H1 (cell line): ENCODE results near the gene ACY1. TPM values are rescaled to one million over a fixed set of nuclear protein-coding genes. Genes with fewer than 3 reads are reported as not detected.

ENCODE experiments used
- CTCF ChIA-PET: fragments of 300-600 bp; sonication (Branson Sonifier 250); formaldehyde crosslinking; loops from one replicate; lab custom pipeline; 2021; ENCODE audit not compliant: partially characterized antibody; lab: Charles Lee
- POLR2A ChIA-PET: fragments of 300-600 bp; sonication (Branson Sonifier 250); formaldehyde crosslinking; loops from one replicate; lab custom pipeline; 2021; ENCODE audit warnings: inconsistent platforms; ENCODE audit not compliant: partially characterized antibody; lab: Charles Lee
- DNase-seq, 2 experiments: peaks; one replicate each; pipeline versions ENCODE4 v3.0.0 to v3.0.0-alpha.2; 2010 to 2022; ENCODE audit warnings: low spot score in 2 of 2, low read depth in 1 of 2, mixed read lengths in 1 of 2
- FAIRE-seq: peaks from 2 replicates; lab custom pipeline; 2011; peaks lifted over from hg19 to GRCh38; lab: Jason Lieb, UNC
- H2AFZ ChIP-seq: 2 replicates; pipeline ENCODE4 v1.8.1; 2012; ENCODE audit warnings: low read length, inconsistent platforms
- H2AK5ac ChIP-seq: 2 replicates; pipeline ENCODE4 v1.6.1; 2013; ENCODE audit warnings: low read depth, low read length
- H2BK120ac ChIP-seq: replicated peaks from 2 replicates; pipeline ENCODE3; 2013; ENCODE audit warnings: low read depth, low read length, inconsistent platforms
- H2BK12ac ChIP-seq: 2 replicates; pipeline ENCODE4 v1.6.1; 2013; ENCODE audit warnings: low read depth, low read length
- H2BK15ac ChIP-seq: 2 replicates; pipeline ENCODE4 v1.6.1; 2013; ENCODE audit warnings: low read length
- H2BK20ac ChIP-seq: 2 replicates; pipeline ENCODE4 v1.6.1; 2013; ENCODE audit warnings: low read length
- H2BK5ac ChIP-seq: 2 replicates; pipeline ENCODE4 v1.6.1; 2013; ENCODE audit warnings: low read depth, low read length
- H3K14ac ChIP-seq: 2 replicates; pipeline ENCODE4 v1.6.1; 2013; ENCODE audit warnings: inconsistent platforms; ENCODE audit not compliant: insufficient read length
- H3K18ac ChIP-seq: 2 replicates; pipeline ENCODE4 v1.6.1; 2013; ENCODE audit warnings: low read length; ENCODE audit errors: extremely low read depth
- H3K23ac ChIP-seq: 2 replicates; pipeline ENCODE4 v1.6.1; 2013; ENCODE audit warnings: inconsistent platforms; ENCODE audit not compliant: insufficient read length
- H3K23me2 ChIP-seq: 2 replicates; pipeline ENCODE4 v1.6.1; 2013; ENCODE audit warnings: low read depth, low read length
- H3K27ac ChIP-seq: 2 replicates; pipeline ENCODE4 v1.6.1; 2011; ENCODE audit warnings: low read depth, low read length, inconsistent platforms
- H3K27me3 ChIP-seq, 4 experiments: replicated peaks in 1 of 4; 1 replicate in 1 of 4; 2 replicates in 3 of 4; pipeline versions ENCODE4 v1.6.1 to v1.8.1; 2011 to 2013; ENCODE audit warnings: low read length in 3 of 4, mild to moderate bottlenecking in 3 of 4, inconsistent platforms in 2 of 4, mixed read lengths in 2 of 4, moderate library complexity in 1 of 4; ENCODE audit not compliant: control insufficient read depth in 3 of 4, insufficient read depth in 3 of 4; ENCODE audit errors: extremely low read depth in 1 of 4
- H3K36me3 ChIP-seq, 4 experiments: 2 replicates each; pipeline versions ENCODE4 v1.6.1 to v1.8.1; 2011 to 2013; ENCODE audit warnings: mild to moderate bottlenecking in 4 of 4, low read length in 3 of 4, moderate library complexity in 2 of 4, control low read depth in 1 of 4, inconsistent platforms in 1 of 4; ENCODE audit not compliant: insufficient read depth in 4 of 4, control insufficient read depth in 2 of 4
- H3K4ac ChIP-seq: replicated peaks from 2 replicates; pipeline ENCODE3; 2013; ENCODE audit warnings: low read length, low read depth, mixed read lengths, inconsistent platforms; ENCODE audit not compliant: insufficient read length
- H3K4me1 ChIP-seq, 4 experiments: replicated peaks in 1 of 4; 1 replicate in 1 of 4; 2 replicates in 3 of 4; pipeline versions ENCODE4 v1.6.1 to v1.8.1; 2011 to 2013; ENCODE audit warnings: low read length in 3 of 4, inconsistent platforms in 2 of 4, mixed read lengths in 1 of 4; ENCODE audit not compliant: insufficient read depth in 4 of 4, control insufficient read depth in 3 of 4
- H3K4me2 ChIP-seq, 2 experiments: 2 replicates each; pipeline versions ENCODE4 v1.6.1 to v1.8.1; 2011 to 2013; ENCODE audit warnings: low read depth in 2 of 2, low read length in 2 of 2, control low read depth in 1 of 2, inconsistent platforms in 1 of 2, mild to moderate bottlenecking in 1 of 2; ENCODE audit not compliant: insufficient read depth in 1 of 2
- H3K4me3 ChIP-seq, 4 experiments: fragments of 200-600, 300-600 bp in 1 of 4; sonication (generic), shearing (Covaris generic), sonication (Bioruptor Twin) in 1 of 4; 2 replicates each; pipeline versions ENCODE4 v1.5.1 to v1.8.1; 2011 to 2016; ENCODE audit warnings: low read length in 4 of 4, low read depth in 3 of 4, control low read depth in 2 of 4, inconsistent platforms in 2 of 4, mild to moderate bottlenecking in 2 of 4, mixed read lengths in 1 of 4, moderate library complexity in 1 of 4; ENCODE audit not compliant: insufficient read depth in 2 of 4; ENCODE audit errors: extremely low read depth in 1 of 4
- H3K56ac ChIP-seq: replicated peaks from 2 replicates; pipeline ENCODE3; 2013; ENCODE audit warnings: low read depth, mild to moderate bottlenecking, mixed read lengths, low read length, inconsistent platforms; ENCODE audit not compliant: insufficient read length
- H3K79me1 ChIP-seq: 2 replicates; pipeline ENCODE4 v1.6.1; 2013; ENCODE audit warnings: low read depth, low read length, control low read depth
- H3K79me2 ChIP-seq, 2 experiments: 2 replicates each; pipeline versions ENCODE4 v1.6.1 to v1.8.1; 2012 to 2013; ENCODE audit warnings: low read length in 2 of 2, mild to moderate bottlenecking in 2 of 2, inconsistent platforms in 1 of 2; ENCODE audit not compliant: insufficient read depth in 2 of 2, control insufficient read depth in 1 of 2
- H3K9ac ChIP-seq, 4 experiments: replicated peaks in 1 of 4; 1 replicate in 1 of 4; 2 replicates in 3 of 4; pipeline versions ENCODE4 v1.6.1 to v1.8.1; 2011 to 2013; ENCODE audit warnings: low read depth in 3 of 4, low read length in 3 of 4, control low read depth in 2 of 4, mild to moderate bottlenecking in 2 of 4, moderate library complexity in 2 of 4, inconsistent platforms in 1 of 4; ENCODE audit errors: extremely low read depth in 1 of 4
- H3K9me3 ChIP-seq, 2 experiments: 2 replicates each; pipeline versions ENCODE4 v1.6.1 to v1.8.1; 2012 to 2013; ENCODE audit warnings: mild to moderate bottlenecking in 2 of 2, moderate library complexity in 2 of 2, control low read depth in 1 of 2, inconsistent platforms in 1 of 2, low read depth in 1 of 2, low read length in 1 of 2, mixed read lengths in 1 of 2; ENCODE audit not compliant: insufficient read depth in 2 of 2
- H4K20me1 ChIP-seq, 2 experiments: replicated peaks in 1 of 2; 2 replicates each; pipeline versions ENCODE3 to v1.8.1; 2011 to 2013; ENCODE audit warnings: inconsistent platforms in 2 of 2, low read length in 2 of 2, mild to moderate bottlenecking in 1 of 2; ENCODE audit not compliant: insufficient read depth in 2 of 2, control insufficient read depth in 1 of 2
- H4K5ac ChIP-seq: 2 replicates; pipeline ENCODE4 v1.6.1; 2013; ENCODE audit warnings: low read length, low read depth, mixed read lengths, inconsistent platforms; ENCODE audit not compliant: insufficient read length
- H4K8ac ChIP-seq: 2 replicates; pipeline ENCODE4 v1.8.0; 2013; ENCODE audit warnings: mild to moderate bottlenecking, moderate library complexity, low read length, inconsistent platforms; ENCODE audit not compliant: insufficient read depth; ENCODE audit errors: extremely low read depth
- H4K91ac ChIP-seq: replicated peaks from 2 replicates; pipeline ENCODE3; 2013; ENCODE audit warnings: low read length, mixed read lengths, inconsistent platforms; ENCODE audit not compliant: insufficient read length
- ATF2 ChIP-seq: IDR thresholded peaks from 2 replicates; pipeline ENCODE4 v1.6.1; 2012; ENCODE audit warnings: low read length, inconsistent platforms
- BRCA1 ChIP-seq: IDR thresholded peaks from 2 replicates; pipeline ENCODE4 v1.6.1; 2012; ENCODE audit warnings: low read depth, low read length, improper control_type of control experiment
- CBX5 ChIP-seq: fragments of 300-800, 300-1000 bp; sonication (generic); IDR thresholded peaks from 2 replicates; pipeline ENCODE4 v1.7.1; 2016; ENCODE audit warnings: antibody characterized with exemption, low read length, low read depth
- CEBPB ChIP-seq: IDR thresholded peaks from 2 replicates; pipeline ENCODE4 v1.6.1; 2012; ENCODE audit warnings: low read depth, low read length
- GTF2F1 ChIP-seq: IDR thresholded peaks from 2 replicates; pipeline ENCODE4 v1.6.1; 2012; ENCODE audit warnings: low read depth, low read length, improper control_type of control experiment, borderline replicate concordance
- NRF1 ChIP-seq: IDR thresholded peaks from 2 replicates; pipeline ENCODE4 v1.6.1; 2011; ENCODE audit warnings: mild to moderate bottlenecking, low read depth, low read length, improper control_type of control experiment
- RNF2 ChIP-seq: fragments of 200-900, 300-1000 bp; sonication (generic); IDR thresholded peaks from 2 replicates; pipeline ENCODE4 v1.7.1; 2016; ENCODE audit warnings: borderline replicate concordance, low read depth, mild to moderate bottlenecking, antibody characterized with exemption, low read length; ENCODE audit not compliant: poor library complexity, severe bottlenecking; ENCODE audit errors: missing control alignments
- SAP30 ChIP-seq: fragments of 300-600 bp; sonication (generic); IDR thresholded peaks from 2 replicates; pipeline ENCODE4 v1.7.1; 2012; ENCODE audit warnings: low read length, moderate library complexity, mild to moderate bottlenecking, inconsistent platforms; ENCODE audit not compliant: insufficient read depth, insufficient replicate concordance
- SRF ChIP-seq: IDR thresholded peaks from 2 replicates; pipeline ENCODE4 v1.6.1; 2011; ENCODE audit warnings: mild to moderate bottlenecking, low read depth, low read length, moderate library complexity
- TAF1 ChIP-seq: IDR thresholded peaks from 2 replicates; pipeline ENCODE4 v1.6.1; 2011; ENCODE audit warnings: mild to moderate bottlenecking, low read depth, low read length
- TEAD4 ChIP-seq: IDR thresholded peaks from 2 replicates; pipeline ENCODE4 v1.6.1; 2012; ENCODE audit warnings: low read depth, low read length, inconsistent platforms, mixed read lengths
- WGBS, 2 experiments: shearing (Covaris generic) in 1 of 2; methylation state at CpG; one replicate each; pipeline versions ENCODE4 v1.1.6 to v1.1.7; 2013 to 2015; ENCODE audit warnings: low lambda C conversion rate in 2 of 2, mixed read lengths in 2 of 2, inconsistent platforms in 1 of 2, low coverage in 1 of 2, missing lambda C conversion rate in 1 of 2; ENCODE audit not compliant: insufficient replicate concordance in 2 of 2, insufficient coverage in 1 of 2, insufficient read length in 1 of 2; ENCODE audit errors: extremely low coverage in 1 of 2, missing lambda C conversion rate in 1 of 2; 5-methylcytosine and 5-hydroxymethylcytosine counted together
- polyA plus RNA-seq, 7 experiments: library from polyadenylated mRNA; depleted of rRNA in 3 of 7; stranded (reverse) in 5 of 7; unstranded in 2 of 7; fragments of >200 nt in 5 of 7; fragments of 200-250 nt in 2 of 7; gene quantifications; 1 replicate in 5 of 7; 2 replicates in 1 of 7; 4 replicates in 1 of 7; pipeline versions ENCODE4 v1.2.1 to v1.2.3, GENCODE V29; 2011 to 2013; ENCODE audit warnings: missing spikeins in 2 of 7, mixed read lengths in 2 of 7
- total RNA-seq: library from RNA; stranded (reverse); fragmentation: NEBNext Ultra II Directional; extraction: Animal tissue kit (Norgen Biotek cat#: 25700); gene quantifications from 2 replicates; pipeline ENCODE4 v1.2.1, GENCODE V29; 2021

ACY1 gene
- total and polyA plus RNA-seq, 2 of the 8 experiments (the other 6 are each of a cell fraction or from before 2014, with no cell fraction given) = 48.3 to 113 TPM

- H3K56ac ChIP-seq = peak overlapping the region; percentile 22
- peak overlapping the region in 3 of 4 experiments; percentile 17 to 39 (median 17); a peak in 5 of 8 replicates for H3K4me3 ChIP-seq
- TF ChIP-seq TEAD4 = peak; percentile 32; the same call in 1 of the 2 replicates
- TF ChIP-seq GTF2F1 = no peak
- TF ChIP-seq BRCA1 = no peak
- TF ChIP-seq TAF1 = 0 out of 2 replicates have a peak, but pooled peaks have one; percentile 21
- no peak for TF ChIP-seq NRF1
- no peak for TF ChIP-seq CEBPB
- no peak for TF ChIP-seq RNF2
- no peak for TF ChIP-seq CBX5
- TF ChIP-seq SRF = no peak
- no peak for TF ChIP-seq SAP30
- TF ChIP-seq ATF2 = no peak
Measured at GRCh38 chr3:52005571-52005986, 22.2 kb downstream of the ACY1 start.

More at GRCh38 chr3:52005571-52005986, 22.2 kb downstream of the ACY1 start:
- CTCF ChIA-PET = interaction anchor here (0.6 to 24.7 kb wide), 17 partner anchors 12 to 1474 kb away, joined by 3 to 984 read pairs (median 4); partner anchors contain the start of gene DUSP7
- DNase-seq (peak in 1 of 2 experiments; percentile 75), FAIRE-seq (no peak)
- Histone ChIP-seq H3K79me2 (no peaks in the 10 kb centered on the region), H2BK12ac (peak overlapping the region; percentile 94; the same call in 1 of the 2 replicates), H2BK20ac (peak overlapping the region; percentile 93; the same call in 1 of the 2 replicates), H2BK15ac (peak overlapping the region; percentile 92; the same call in 1 of the 2 replicates), H4K20me1 (no peaks in the 10 kb centered on the region), H3K36me3 (no peaks in the 10 kb centered on the region), H3K23ac (no peak overlapping the region), H3K27me3 (no peaks in the 10 kb centered on the region; a peak in 2 of 7 replicates), H3K4me2 (peak overlapping the region; percentile 67 to 73), H4K91ac (peak overlapping the region; percentile 89), H3K9ac (no peak overlapping the region), H3K14ac (no peak overlapping the region), H3K9me3 (no peaks in the 10 kb centered on the region), H4K5ac (peak overlapping the region; percentile 8), H4K8ac (no peak overlapping the region), H2AK5ac (no peak overlapping the region), H2BK5ac (peak overlapping the region; percentile 85), H3K27ac (no peak overlapping the region), H2BK120ac (no peak overlapping the region), H2AFZ (peak overlapping the region; percentile 15; the same call in 1 of the 2 replicates), H3K79me1 (no peaks in the 10 kb centered on the region), H3K18ac (peak overlapping the region; percentile 98), H3K4ac (peak overlapping the region; percentile 91), H3K23me2 (peaks cover 5% of the 10 kb centered on the region; the same call in 1 of the 2 replicates), H3K4me1 (peaks cover 8 to 48% (median 34%) of the 10 kb centered on the region in 4 experiments)
- WGBS, 2 experiments = 22% methylated on average over 14 of the region's 15 CpGs; no CpG with 5 or more reads in 1 of the 2 experiments
- POLR2A ChIA-PET = interaction anchor here (0.8 to 7.2 kb wide), 8 partner anchors 10 to 114 kb away, joined by 3 to 95 read pairs (median 4); partner anchors contain the start of genes ACY1, DUSP7 and RPL29
